ENCODE data around the gene RARB.

DNA sequence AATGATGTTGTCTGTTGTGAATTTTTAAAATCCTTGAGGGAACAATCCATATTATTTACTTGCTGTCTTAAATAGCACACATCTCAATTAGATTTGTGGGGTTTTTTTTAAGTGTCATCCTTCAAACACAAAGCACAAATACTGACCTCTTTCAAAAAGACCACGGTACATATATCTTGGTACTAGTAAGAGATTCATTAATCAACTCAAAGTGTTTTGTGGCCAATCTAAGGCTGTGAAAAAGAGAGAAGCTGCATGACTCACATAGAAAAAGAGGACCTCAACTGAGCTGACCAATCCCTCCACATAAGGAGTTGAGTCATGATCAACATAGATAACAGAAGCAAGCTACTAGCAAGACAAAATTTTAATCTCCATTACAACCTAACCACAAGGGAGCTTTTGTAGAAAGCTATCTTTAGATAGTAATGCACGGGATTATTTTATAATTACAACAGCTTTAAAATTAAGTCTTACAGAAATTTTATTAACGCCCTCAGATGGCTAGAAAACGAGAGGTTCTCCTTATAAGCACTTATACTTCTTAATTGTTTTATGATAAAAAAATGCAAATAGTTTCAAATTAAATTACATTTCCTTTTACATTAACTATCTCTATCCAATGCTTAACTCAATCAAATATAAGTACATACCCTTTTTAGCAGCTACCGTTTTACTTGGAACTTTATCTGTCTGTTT lies 176.2 kb downstream of the RARB start:
- TF ChIP-seq POLR2AphosphoS5 (IDR thresholded peaks at IDR 0.05) (no peak), POLR2A (IDR thresholded peaks at IDR 0.05) (no peak)
